Subcutaneous abdominal adipose tissue (tissue), 5 donors: Measurements from ENCODE around the gene RNF44.

Experiments
- H3K27ac ChIP-seq: one replicate; pipeline ENCODE4 v1.7.0; 2013; ENCODE audit warnings: low read depth, mild to moderate bottlenecking, inconsistent platforms, low read length, moderate library complexity
- H3K27me3 ChIP-seq, 5 donors: one replicate each; pipeline ENCODE4 v1.7.0; 2013; ENCODE audit warnings: low read length in 5 of 5, inconsistent platforms in 1 of 5; ENCODE audit not compliant: control insufficient read depth in 5 of 5, insufficient read depth in 4 of 5
- H3K36me3 ChIP-seq, 5 donors: one replicate each; pipeline ENCODE4 v1.7.0; 2013; ENCODE audit warnings: low read length in 5 of 5; ENCODE audit not compliant: control insufficient read depth in 5 of 5, insufficient read depth in 5 of 5
- H3K4me1 ChIP-seq, 5 donors: one replicate each; pipeline ENCODE4 v1.7.0; 2013; ENCODE audit warnings: low read length in 5 of 5, mild to moderate bottlenecking in 3 of 5, moderate library complexity in 1 of 5; ENCODE audit not compliant: control insufficient read depth in 5 of 5, insufficient read depth in 5 of 5
- H3K4me3 ChIP-seq, 5 donors: one replicate each; pipeline ENCODE4 v1.7.0; 2013; ENCODE audit warnings: low read length in 5 of 5, low read depth in 1 of 5
- H3K9ac ChIP-seq, 5 donors: one replicate each; pipeline ENCODE4 v1.7.0; 2013; ENCODE audit warnings: low read length in 5 of 5, mild to moderate bottlenecking in 4 of 5, moderate library complexity in 3 of 5
- H3K9me3 ChIP-seq, 5 donors: one replicate each; pipeline ENCODE4 v1.7.0; 2013; ENCODE audit warnings: low read length in 5 of 5; ENCODE audit not compliant: control insufficient read depth in 5 of 5
- donor health status: healthy.
- donor health status: healthy.
- donor health status: healthy.
- donor health status: healthy.
- donor health status: healthy.

Gene RNF44

GRCh38 chr5:176524987-176525386 lies 12.2 kb downstream of the RNF44 start:
- H3K4me3 ChIP-seq = no peak overlapping the region
- H3K9ac ChIP-seq = no peak overlapping the region
- H3K4me1 ChIP-seq = peaks cover 2 to 15% (median 10%) of the 10 kb centered on the region in 5 donors
- peaks cover 0 to 5% (median 0%) of the 10 kb centered on the region in 5 donors for H3K27me3 ChIP-seq
- no peak overlapping the region for H3K27ac ChIP-seq
- peaks cover 0 to 32% (median 25%) of the 10 kb centered on the region in 5 donors for H3K36me3 ChIP-seq
- no peaks in the 10 kb centered on the region for H3K9me3 ChIP-seq

DNA sequence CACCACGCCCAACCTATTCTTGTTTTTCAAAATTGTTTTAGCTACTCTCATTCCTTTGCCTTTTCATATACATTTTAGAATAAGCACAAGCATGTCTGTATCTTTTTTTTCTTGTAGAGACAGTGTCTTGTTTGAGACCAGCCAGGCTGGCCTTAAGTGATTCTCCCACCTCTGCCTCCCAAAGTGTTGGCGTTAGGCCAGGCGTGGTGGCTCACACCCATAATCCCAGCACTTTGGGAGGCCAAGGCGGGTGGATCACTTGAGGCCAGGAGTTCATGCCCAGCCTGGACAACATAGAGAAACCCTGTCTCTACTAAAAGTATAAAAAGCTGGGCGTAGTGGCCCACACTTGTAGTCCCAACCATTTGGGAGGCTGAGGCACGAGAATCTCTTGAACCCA lies 13.1 kb downstream of the RNF44 start:
- Histone ChIP-seq H3K27me3 (peaks cover 0 to 5% (median 0%) of the 10 kb centered on the region in 5 donors), H3K27ac (no peak overlapping the region), H3K9ac (no peak overlapping the region), H3K4me1 (peaks cover 2 to 11% (median 8%) of the 10 kb centered on the region in 5 donors), H3K9me3 (no peaks in the 10 kb centered on the region), H3K4me3 (no peak overlapping the region), H3K36me3 (peaks cover 0 to 24% (median 17%) of the 10 kb centered on the region in 5 donors)

DNA sequence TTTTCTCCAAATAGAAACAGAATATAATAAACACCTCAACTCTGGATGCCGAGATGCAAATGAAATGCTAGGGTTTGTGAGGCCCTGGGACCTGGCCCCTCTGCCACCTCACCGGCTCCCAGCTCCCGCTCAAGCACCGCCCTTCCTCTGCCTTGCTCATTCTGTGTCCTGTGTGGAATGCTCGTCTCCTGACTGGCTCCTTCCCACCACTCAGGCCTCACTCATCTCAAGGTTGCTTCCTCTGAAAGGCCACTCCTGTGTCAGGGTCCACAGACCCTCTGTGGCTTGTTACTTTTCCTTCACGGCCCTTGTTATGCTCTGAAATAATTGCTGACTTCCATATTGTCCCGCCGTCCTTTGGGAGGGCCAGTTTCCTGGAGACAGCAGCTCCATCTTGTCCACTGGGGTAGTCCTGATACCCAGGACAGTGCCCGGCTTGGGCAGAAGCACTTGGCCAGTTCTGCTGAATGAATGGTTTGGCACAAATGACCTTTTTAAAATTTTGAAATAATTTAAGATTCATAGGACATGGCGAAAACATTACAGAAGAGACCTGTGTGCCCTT lies 15.4 kb downstream of the RNF44 start:
- Histone ChIP-seq H3K4me3 (no peak overlapping the region), H3K27ac (no peak overlapping the region), H3K36me3 (peaks cover 0 to 7% (median 0%) of the 10 kb centered on the region in 5 donors), H3K9me3 (no peaks in the 10 kb centered on the region), H3K4me1 (no peaks in the 10 kb centered on the region), H3K9ac (no peak overlapping the region), H3K27me3 (peaks cover 0 to 5% (median 0%) of the 10 kb centered on the region in 5 donors)

GRCh38 chr5:176521286-176521685 lies 15.9 kb downstream of the RNF44 start:
- H3K9me3 ChIP-seq = no peaks in the 10 kb centered on the region
- H3K4me1 ChIP-seq = no peaks in the 10 kb centered on the region
- H3K36me3 ChIP-seq = peaks cover 0 to 4% (median 0%) of the 10 kb centered on the region in 5 donors
- peaks cover 0 to 5% (median 0%) of the 10 kb centered on the region in 5 donors for H3K27me3 ChIP-seq
- H3K4me3 ChIP-seq = no peak overlapping the region
- H3K27ac ChIP-seq = no peak overlapping the region
- no peak overlapping the region for H3K9ac ChIP-seq

- no peaks in the 10 kb centered on the region for H3K4me1 ChIP-seq
- no peaks in the 10 kb centered on the region for H3K36me3 ChIP-seq
- no peaks in the 10 kb centered on the region for H3K9me3 ChIP-seq
- H3K4me3 ChIP-seq = no peak overlapping the region
- peaks cover 0 to 5% (median 0%) of the 10 kb centered on the region in 5 donors for H3K27me3 ChIP-seq
- no peak overlapping the region for H3K27ac ChIP-seq
- no peak overlapping the region for H3K9ac ChIP-seq
Measured at GRCh38 chr5:176519810-176520720, 17.1 kb downstream of the RNF44 start.

DNA sequence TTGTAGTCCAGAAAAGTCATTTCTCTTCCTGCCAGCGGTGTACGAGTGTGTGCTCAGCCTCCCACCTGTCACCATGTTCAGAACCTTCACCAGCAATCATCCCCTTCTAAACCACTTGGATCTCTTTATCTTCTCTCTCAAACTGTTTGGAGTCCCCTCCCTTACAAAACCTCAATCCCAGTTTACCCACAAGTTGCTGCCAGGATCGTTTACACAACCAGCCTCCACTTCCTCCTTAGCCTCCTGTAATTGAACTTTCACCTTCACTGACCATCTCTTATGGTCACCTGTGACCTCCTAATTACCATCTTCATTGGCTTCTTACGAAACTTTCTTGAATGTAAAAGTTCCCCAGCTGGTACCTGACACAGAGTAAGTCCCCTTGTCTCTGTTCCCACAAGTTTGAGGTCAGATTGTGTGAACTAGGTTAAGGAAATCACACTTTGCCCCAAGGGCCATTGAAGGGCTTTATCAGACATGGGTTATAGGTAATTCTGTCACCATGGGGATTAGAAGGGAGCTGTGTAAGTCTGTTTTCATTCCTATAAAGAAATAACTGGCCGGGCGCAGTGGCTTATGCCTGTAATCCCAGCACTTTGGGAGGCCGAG lies 20.0 kb downstream of the RNF44 start:
- Histone ChIP-seq H3K4me1 (no peaks in the 10 kb centered on the region), H3K27ac (no peak overlapping the region), H3K9ac (no peak overlapping the region), H3K27me3 (peaks cover 0 to 5% (median 0%) of the 10 kb centered on the region in 5 donors), H3K36me3 (no peaks in the 10 kb centered on the region), H3K4me3 (no peak overlapping the region), H3K9me3 (no peaks in the 10 kb centered on the region)

DNA sequence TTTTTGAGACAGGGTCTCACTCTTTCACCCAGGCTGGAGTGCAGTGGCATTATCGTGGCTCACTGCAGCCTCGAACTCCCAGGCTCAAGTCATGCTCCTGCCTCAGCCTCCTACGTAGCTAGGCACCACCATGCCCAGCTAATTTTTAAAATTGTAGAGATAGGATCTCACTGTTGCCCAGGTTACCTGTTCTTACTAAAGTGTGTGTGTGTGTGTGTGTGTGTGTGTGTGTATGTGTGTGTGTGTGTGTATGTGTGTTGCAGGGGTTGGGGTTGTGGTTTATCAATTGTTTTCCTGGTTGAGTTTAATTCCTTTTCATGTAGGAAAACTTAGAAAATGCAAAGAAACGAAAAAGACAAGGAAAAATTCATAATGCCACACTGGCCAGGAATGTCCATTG lies 21.8 kb downstream of the RNF44 start:
- Histone ChIP-seq H3K9me3 (no peaks in the 10 kb centered on the region), H3K27me3 (peaks cover 0 to 4% (median 0%) of the 10 kb centered on the region in 5 donors), H3K36me3 (no peaks in the 10 kb centered on the region), H3K9ac (no peak overlapping the region), H3K27ac (no peak overlapping the region), H3K4me1 (no peaks in the 10 kb centered on the region), H3K4me3 (no peak overlapping the region)

DNA sequence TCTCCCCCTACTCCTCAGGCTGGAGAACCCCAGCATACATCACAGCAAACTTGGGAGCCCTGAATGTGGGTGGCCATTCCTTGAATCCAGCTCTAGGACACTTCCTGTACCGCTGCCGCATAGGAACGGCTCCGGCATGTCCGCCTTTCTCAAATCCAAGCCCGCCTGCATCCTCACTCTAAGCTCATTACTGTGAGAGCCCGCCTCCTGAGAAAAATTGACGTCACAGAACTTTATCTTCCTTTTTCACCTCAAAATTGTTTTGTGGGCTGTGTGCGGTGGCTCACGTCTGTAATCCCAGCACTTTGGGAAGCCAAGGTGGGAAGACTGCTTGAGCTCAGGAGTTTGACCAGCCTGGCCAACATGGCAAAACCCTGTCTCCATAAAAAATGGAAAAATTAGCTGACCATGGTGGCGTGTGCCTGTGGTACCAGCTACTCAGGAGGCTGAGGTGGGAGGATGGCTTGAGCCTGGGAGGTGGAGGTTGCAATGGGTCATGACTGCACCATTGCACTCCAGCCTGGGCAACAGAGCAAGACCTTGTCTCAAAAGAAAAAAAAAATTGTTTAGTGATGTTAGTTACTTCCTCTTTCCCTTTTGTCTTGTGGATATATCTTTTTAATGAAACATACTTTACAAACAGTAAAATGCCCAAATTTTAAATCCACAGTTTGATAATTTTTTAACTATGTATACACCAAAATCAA lies 22.8 kb downstream of the RNF44 start:
- no peaks in the 10 kb centered on the region for H3K4me1 ChIP-seq
- no peaks in the 10 kb centered on the region for H3K27me3 ChIP-seq
- no peak overlapping the region for H3K4me3 ChIP-seq
- H3K36me3 ChIP-seq = peaks cover 0 to 3% (median 2%) of the 10 kb centered on the region in 5 donors
- H3K9ac ChIP-seq = no peak overlapping the region
- no peaks in the 10 kb centered on the region for H3K9me3 ChIP-seq
- no peak overlapping the region for H3K27ac ChIP-seq

DNA sequence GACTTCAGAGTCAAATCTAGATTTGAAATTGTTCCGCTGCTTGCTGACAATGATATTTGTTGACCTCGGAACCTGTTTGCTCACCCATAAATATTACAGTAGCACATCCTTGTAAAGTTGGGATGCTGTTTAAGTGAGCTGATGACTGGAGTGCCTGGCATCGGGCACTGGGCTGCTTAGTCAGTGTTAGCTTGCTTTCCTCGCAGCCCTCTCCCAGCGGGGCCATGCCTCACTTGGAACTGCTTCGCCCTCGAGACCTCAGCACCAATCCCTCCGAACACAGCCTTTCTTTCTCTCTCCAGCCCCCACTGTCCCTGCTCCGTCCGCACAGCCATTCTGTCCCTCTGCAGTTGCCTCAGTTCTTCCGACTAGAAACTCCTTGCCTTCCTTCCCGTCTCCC lies 23.4 kb downstream of the RNF44 start:
- Histone ChIP-seq H3K9me3 (no peaks in the 10 kb centered on the region), H3K4me3 (no peak overlapping the region), H3K36me3 (peaks cover 3 to 9% (median 6%) of the 10 kb centered on the region in 5 donors), H3K9ac (no peak overlapping the region), H3K27ac (no peak overlapping the region), H3K4me1 (no peaks in the 10 kb centered on the region), H3K27me3 (no peaks in the 10 kb centered on the region)
